ENCODE measurements around the gene ARRDC3. TPM values are rescaled to one million over a fixed set of nuclear protein-coding genes. Genes with fewer than 3 reads are reported as not detected.
"Not testable (repeated sequence)": the region's sequence is repeated elsewhere in the genome, so short reads cannot be mapped to it uniquely, and the experiment has no call there.

ARRDC3 gene
- total and polyA plus RNA-seq, 5 experiments from 2014 or later = 72.6 to 374 (median 134) TPM

DNA sequence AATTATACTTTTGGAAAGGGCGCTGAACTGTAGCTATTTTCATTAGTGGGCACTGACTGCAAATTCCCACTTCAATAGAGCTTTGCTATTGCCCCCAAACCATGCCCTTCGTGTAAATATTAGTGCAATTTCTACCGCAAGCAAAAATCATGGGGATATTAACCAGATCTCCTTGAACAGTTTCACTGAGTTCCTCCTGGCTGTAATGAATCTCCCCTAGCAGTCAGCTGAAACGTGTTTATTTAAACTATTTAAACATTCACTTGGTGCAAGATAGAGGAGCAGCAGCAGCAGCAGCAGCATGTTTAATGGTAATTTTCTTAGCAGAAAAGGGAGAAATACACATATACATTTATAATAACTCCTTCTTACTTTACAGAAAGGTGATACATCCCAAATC lies 54.4 kb downstream of the ARRDC3 start:
- peaks cover 3 to 12% (median 10%) of the 10 kb centered on the region in 4 donors for H3K4me1 Mint-ChIP-seq
- POLR2A ChIA-PET = interaction anchor here (1.1 kb wide), 1 partner anchor 15 kb away, joined by 6 read pairs; no protein-coding TSS in a partner anchor
- ATAC-seq (no peak), DNase-seq (no peak)
- no peak overlapping the region for H3K27ac Mint-ChIP-seq
- H3K36me3 Mint-ChIP-seq = no peaks in the 10 kb centered on the region
- H3K4me3 Mint-ChIP-seq = no peak overlapping the region
- H3K27me3 Mint-ChIP-seq = peaks cover 0 to 5% (median 2%) of the 10 kb centered on the region in 5 donors
- H3K9me3 Mint-ChIP-seq = no peaks in the 10 kb centered on the region

DNA sequence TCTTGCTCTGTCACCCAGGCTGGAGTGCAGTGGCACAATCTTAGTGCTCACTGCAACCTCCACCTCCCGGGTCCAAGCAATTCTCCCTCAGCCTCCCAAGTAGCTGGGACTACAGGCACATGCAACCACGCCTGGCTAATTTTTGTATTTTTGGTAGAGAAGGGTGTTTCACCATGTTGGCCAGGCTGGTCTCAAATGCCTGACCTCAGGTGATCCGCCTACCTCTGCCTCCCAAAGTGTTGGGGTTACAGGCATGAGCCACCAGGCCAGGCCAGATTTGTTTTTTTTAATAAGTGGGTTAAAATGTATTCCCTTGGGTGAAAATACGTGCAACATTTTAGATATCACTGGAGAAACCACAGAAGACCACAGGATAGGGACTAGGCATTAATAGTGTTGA lies 60.1 kb downstream of the ARRDC3 start:
- H3K36me3 Mint-ChIP-seq, ATAC-seq, H3K4me1 Mint-ChIP-seq, H3K4me3 Mint-ChIP-seq, H3K27me3 Mint-ChIP-seq, DNase-seq, H3K27ac Mint-ChIP-seq, H3K9me3 Mint-ChIP-seq: not testable (repeated sequence)
- POLR2A ChIA-PET = interaction anchor here (0.7 kb wide), 1 partner anchor 43 kb away, joined by 3 read pairs; no protein-coding TSS in a partner anchor

GRCh38 chr5:91319667-91320066 lies 63.5 kb downstream of the ARRDC3 start:
- no peak for DNase-seq
- Mint-ChIP-seq H3K27ac (no peak overlapping the region), H3K4me1 (peaks cover 2 to 15% (median 7%) of the 10 kb centered on the region in 4 donors), H3K4me3 (no peak overlapping the region), H3K27me3 (no peaks in the 10 kb centered on the region), H3K36me3 (no peaks in the 10 kb centered on the region), H3K9me3 (no peaks in the 10 kb centered on the region)
- POLR2A ChIA-PET = no interaction called here
- no peak for ATAC-seq

- Mint-ChIP-seq H3K4me3 (peak overlapping the region in 2 of 10 donors; percentile 23 to 34), H3K36me3 (no peaks in the 10 kb centered on the region), H3K9me3 (no peaks in the 10 kb centered on the region), H3K27me3 (no peaks in the 10 kb centered on the region), H3K27ac (peak overlapping the region in 3 of 10 donors; percentile 0 to 65 (median 5)), H3K4me1 (peaks cover 8 to 25% (median 16%) of the 10 kb centered on the region in 4 donors)
- no peak for ATAC-seq
- DNase-seq = peak in 1 of 10 donors; percentile 7
- POLR2A ChIA-PET = interaction anchor here (0.7 kb wide), 1 partner anchor 22 kb away, joined by 3 read pairs; no protein-coding TSS in a partner anchor
These were observed 64.4 kb downstream of the ARRDC3 start for GRCh38 chr5:91318724-91319123.
